Liver (tissue), 9 donors: ENCODE data around the gene CRHR1. TPM values are rescaled to one million over a fixed set of nuclear protein-coding genes. Genes with fewer than 3 reads are reported as not detected.

ENCODE experiments used
- DNase-seq: peaks from one replicate; pipeline ENCODE4 v3.0.0-alpha.2; 2017; ENCODE audit warnings: low spot score
- H3K27ac ChIP-seq, 2 donors: one replicate each; pipeline ENCODE4 v1.7.0; 2013; ENCODE audit warnings: inconsistent platforms in 2 of 2, low read length in 2 of 2, control low read depth in 1 of 2, low read depth in 1 of 2, mild to moderate bottlenecking in 1 of 2
- H3K27me3 ChIP-seq, 4 donors: one replicate each; pipeline versions ENCODE4 v1.6.1 to v1.7.0; 2013; ENCODE audit warnings: low read length in 3 of 4, inconsistent platforms in 1 of 4, mild to moderate bottlenecking in 1 of 4, moderate library complexity in 1 of 4; ENCODE audit not compliant: control insufficient read depth in 4 of 4, insufficient read depth in 4 of 4
- H3K36me3 ChIP-seq, 4 donors: one replicate each; pipeline versions ENCODE4 v1.6.1 to v1.7.0; 2013; ENCODE audit warnings: low read length in 3 of 4, mild to moderate bottlenecking in 3 of 4, low read depth in 1 of 4, moderate library complexity in 1 of 4; ENCODE audit not compliant: control insufficient read depth in 4 of 4, insufficient read depth in 3 of 4
- H3K4me1 ChIP-seq, 4 donors: one replicate each; pipeline versions ENCODE4 v1.6.1 to v1.7.0; 2013; ENCODE audit warnings: low read length in 3 of 4, mild to moderate bottlenecking in 3 of 4, moderate library complexity in 1 of 4; ENCODE audit not compliant: control insufficient read depth in 4 of 4, insufficient read depth in 4 of 4
- H3K4me3 ChIP-seq, 3 donors: one replicate each; pipeline versions ENCODE4 v1.6.1 to v1.7.0; 2013; ENCODE audit warnings: low read length in 3 of 3, control low read depth in 1 of 3, low read depth in 1 of 3, mild to moderate bottlenecking in 1 of 3
- H3K9ac ChIP-seq, 2 donors: one replicate each; pipeline ENCODE4 v1.7.0; 2013; ENCODE audit warnings: low read length in 2 of 2, mild to moderate bottlenecking in 2 of 2, moderate library complexity in 2 of 2, control low read depth in 1 of 2, low read depth in 1 of 2
- H3K9me3 ChIP-seq, 4 donors: one replicate each; pipeline versions ENCODE4 v1.6.1 to v1.7.0; 2013; ENCODE audit warnings: low read length in 3 of 4; ENCODE audit not compliant: control insufficient read depth in 4 of 4
- EGR1 ChIP-seq, 2 donors: IDR thresholded peaks; 2 replicates each; pipeline ENCODE4 v1.6.1; 2016 to 2018; ENCODE audit warnings: antibody characterized with exemption in 2 of 2, low read depth in 2 of 2
- HNF4A ChIP-seq, 2 donors: conservative IDR thresholded peaks; 2 replicates each; pipeline ENCODE4 v1.6.1; 2016; ENCODE audit warnings: antibody characterized with exemption in 2 of 2, mild to moderate bottlenecking in 2 of 2
- HNF4G ChIP-seq: IDR thresholded peaks from 2 replicates; pipeline ENCODE4 v1.6.1; 2016; ENCODE audit warnings: antibody characterized with exemption
- JUND ChIP-seq, 2 donors: IDR thresholded peaks; 2 replicates each; pipeline ENCODE4 v1.6.1; 2016; ENCODE audit warnings: antibody characterized with exemption in 2 of 2
- TAF1 ChIP-seq: conservative IDR thresholded peaks from 2 replicates; pipeline ENCODE4 v1.6.1; 2016; ENCODE audit warnings: antibody characterized with exemption, mild to moderate bottlenecking
- WGBS: extraction: QIAGEN DNeasy Blood & Tissue Kit; methylation state at CpG from one replicate; pipeline ENCODE4 v1.1.7; 2013; 5-methylcytosine and 5-hydroxymethylcytosine counted together
- polyA plus RNA-seq, 2 donors: library from polyadenylated mRNA; stranded (reverse) in 1 of 2; unstranded in 1 of 2; fragments of 200-250 nt in 1 of 2; fragments of >200 nt in 1 of 2; fragmentation: Nextera tagmentation in 1 of 2; extraction: Ambion mirVana in 1 of 2; gene quantifications; one replicate each; pipeline versions ENCODE4 v1.2.1 to v1.2.3, GENCODE V29; 2013 to 2015
- total RNA-seq, 2 donors: library from RNA; depleted of rRNA; stranded (reverse); fragments of >200 nt; gene quantifications; one replicate each; pipeline ENCODE4 v1.2.3, GENCODE V29; 2014
- TF ChIP-seq, protein P1 (sequence below): IDR thresholded peaks from 2 replicates; pipeline ENCODE4 v1.6.1; 2016; ENCODE audit warnings: antibody characterized with exemption
- TF ChIP-seq, protein P2 (sequence below): IDR thresholded peaks from 2 replicates; pipeline ENCODE4 v1.6.1; 2016; ENCODE audit warnings: antibody characterized with exemption
- TF ChIP-seq, protein P3 (sequence below): IDR thresholded peaks from 2 replicates; pipeline ENCODE4 v1.6.1; 2016; ENCODE audit warnings: antibody characterized with exemption
- donor health status: healthy.
- donor health status: healthy.
- donor health status: healthy.
- donor health status: healthy.
- donor health status: healthy.

Gene CRHR1
- total and polyA plus RNA-seq, 4 donors: not detected

DNA sequence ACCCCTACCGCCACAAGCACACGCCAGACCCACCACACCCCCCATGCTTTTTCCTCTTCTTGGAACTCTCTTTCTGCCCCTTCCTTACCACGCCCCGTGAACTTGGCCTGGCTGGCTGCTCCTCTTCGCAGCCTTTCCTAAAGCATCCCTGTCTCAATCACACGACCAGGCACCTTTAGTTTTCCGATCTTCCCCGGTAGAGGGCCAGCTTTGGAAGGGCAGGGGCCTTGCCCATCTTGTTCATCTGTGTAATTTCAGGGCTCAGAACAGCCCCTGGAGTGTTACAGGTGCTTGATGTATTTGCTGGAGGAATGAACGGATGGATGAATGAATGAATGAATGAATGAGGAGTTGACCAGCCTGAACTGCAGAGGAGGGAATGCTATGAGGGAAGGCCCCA is 64.3 kb downstream of the CRHR1 start (continued):
- TF ChIP-seq, protein P1, sequence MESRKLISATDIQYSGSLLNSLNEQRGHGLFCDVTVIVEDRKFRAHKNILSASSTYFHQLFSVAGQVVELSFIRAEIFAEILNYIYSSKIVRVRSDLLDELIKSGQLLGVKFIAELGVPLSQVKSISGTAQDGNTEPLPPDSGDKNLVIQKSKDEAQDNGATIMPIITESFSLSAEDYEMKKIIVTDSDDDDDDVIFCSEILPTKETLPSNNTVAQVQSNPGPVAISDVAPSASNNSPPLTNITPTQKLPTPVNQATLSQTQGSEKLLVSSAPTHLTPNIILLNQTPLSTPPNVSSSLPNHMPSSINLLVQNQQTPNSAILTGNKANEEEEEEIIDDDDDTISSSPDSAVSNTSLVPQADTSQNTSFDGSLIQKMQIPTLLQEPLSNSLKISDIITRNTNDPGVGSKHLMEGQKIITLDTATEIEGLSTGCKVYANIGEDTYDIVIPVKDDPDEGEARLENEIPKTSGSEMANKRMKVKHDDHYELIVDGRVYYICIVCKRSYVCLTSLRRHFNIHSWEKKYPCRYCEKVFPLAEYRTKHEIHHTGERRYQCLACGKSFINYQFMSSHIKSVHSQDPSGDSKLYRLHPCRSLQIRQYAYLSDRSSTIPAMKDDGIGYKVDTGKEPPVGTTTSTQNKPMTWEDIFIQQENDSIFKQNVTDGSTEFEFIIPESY: no peak

DNA sequence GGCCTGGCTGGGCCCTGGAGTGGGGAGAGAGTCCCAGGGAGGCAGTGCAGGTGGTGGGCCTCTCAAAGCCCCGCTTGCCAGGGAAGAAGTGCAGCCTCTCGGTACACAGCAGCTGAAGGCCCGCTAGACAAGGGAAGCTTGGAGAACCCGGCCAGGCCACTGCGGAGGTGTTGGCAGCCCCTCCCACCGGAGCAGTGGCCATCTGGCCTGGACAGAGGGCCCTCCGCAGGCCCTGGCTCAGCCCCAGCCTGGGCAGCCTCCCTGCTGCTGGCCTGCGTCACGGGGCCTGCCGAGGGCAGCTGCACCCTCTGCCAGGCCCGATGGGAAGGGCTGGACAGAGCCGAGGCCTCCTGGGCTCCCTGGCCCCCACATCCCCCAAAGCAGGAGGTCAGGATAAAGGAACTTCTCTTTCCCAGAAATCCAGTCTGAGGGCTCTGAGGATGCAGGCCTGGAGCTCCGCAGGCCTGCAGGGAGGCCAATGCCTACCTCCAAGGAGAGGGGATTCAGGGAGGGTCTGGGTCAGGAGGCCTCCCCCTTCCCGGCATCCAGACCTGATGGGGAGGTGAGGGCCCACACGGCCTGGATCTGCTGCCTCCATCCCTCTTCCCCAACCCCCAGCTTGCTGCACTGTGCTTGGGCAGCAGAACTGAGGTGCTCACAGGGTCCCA is 64.9 kb downstream of the CRHR1 start:
- H3K9me3 ChIP-seq: no peaks in the 10 kb centered on the region
- H3K27me3 ChIP-seq: no peaks in the 10 kb centered on the region
- WGBS: 81% methylated on average over 15 of the region's 15 CpGs
- H3K36me3 ChIP-seq: no peaks in the 10 kb centered on the region
- H3K4me3 ChIP-seq: no peak overlapping the region
- H3K4me1 ChIP-seq: no peaks in the 10 kb centered on the region
- no peak for DNase-seq
- no peak overlapping the region for H3K27ac ChIP-seq
- TF ChIP-seq EGR1 (IDR thresholded peaks at IDR 0.05; ENCODE audit: low read depth in 2 of 2) (no peak), HNF4G (no peak)
- TF ChIP-seq, protein P2, sequence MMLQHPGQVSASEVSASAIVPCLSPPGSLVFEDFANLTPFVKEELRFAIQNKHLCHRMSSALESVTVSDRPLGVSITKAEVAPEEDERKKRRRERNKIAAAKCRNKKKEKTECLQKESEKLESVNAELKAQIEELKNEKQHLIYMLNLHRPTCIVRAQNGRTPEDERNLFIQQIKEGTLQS: no peak
- no peak overlapping the region for H3K9ac ChIP-seq

DNA sequence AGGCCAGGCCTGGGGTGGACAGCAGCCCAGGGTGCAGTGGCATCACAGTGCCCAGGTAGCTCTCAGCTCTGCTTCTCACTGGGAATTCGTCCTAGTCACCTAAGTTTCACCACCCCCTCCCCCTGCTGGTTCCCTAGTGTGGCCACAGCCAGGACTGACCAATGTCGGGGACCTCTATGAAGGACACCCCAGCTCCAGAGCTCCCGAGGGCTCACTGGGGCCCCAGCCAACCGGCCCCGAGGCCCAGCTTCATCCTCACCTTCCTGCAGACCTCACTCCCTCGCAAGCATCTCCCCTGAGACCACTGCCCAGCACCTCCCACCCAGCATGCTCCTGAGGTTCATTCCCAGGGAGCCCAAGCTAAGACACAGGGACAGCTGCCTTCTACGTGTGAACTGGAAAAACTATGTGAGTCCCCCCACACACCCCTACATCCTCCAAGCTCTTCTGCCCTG is 65.4 kb downstream of the CRHR1 start:
- no peaks in the 10 kb centered on the region for H3K9me3 ChIP-seq
- no peak overlapping the region for H3K4me3 ChIP-seq
- H3K9ac ChIP-seq: no peak overlapping the region
- no peaks in the 10 kb centered on the region for H3K4me1 ChIP-seq
- H3K27ac ChIP-seq: no peak overlapping the region
- no peak for TF ChIP-seq HNF4A (conservative IDR thresholded peaks at IDR 0.05)
- no peaks in the 10 kb centered on the region for H3K36me3 ChIP-seq
- no peak for DNase-seq
- H3K27me3 ChIP-seq: no peaks in the 10 kb centered on the region
- 86% methylated on average over 7 of the region's 7 CpGs for WGBS

DNA sequence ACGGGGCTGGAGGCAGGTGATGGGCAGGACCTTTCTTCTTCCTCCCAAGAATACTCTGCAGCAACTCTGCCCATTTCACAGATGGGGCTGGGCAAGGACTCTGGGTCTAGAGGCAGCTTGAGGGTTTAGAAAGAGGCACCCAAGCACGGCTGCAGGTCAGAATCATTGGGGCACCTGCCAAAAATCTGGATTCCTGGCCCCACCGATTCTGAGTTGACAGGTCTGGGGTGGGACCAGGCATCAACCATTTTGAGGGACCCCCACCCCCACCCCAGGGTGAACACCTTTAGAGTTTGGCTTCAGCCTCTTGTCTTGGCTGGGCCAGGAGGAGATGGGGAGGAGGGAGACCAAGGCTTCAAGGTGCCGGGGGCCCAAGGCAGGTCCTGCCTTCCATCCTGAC is 65.9 kb downstream of the CRHR1 start:
- Histone ChIP-seq H3K9me3 (no peaks in the 10 kb centered on the region), H3K9ac (no peak overlapping the region), H3K4me1 (no peaks in the 10 kb centered on the region), H3K27me3 (no peaks in the 10 kb centered on the region), H3K36me3 (no peaks in the 10 kb centered on the region), H3K27ac (no peak overlapping the region), H3K4me3 (no peak overlapping the region)
- TF ChIP-seq JUND (IDR thresholded peaks at IDR 0.05) (no peak), EGR1 (IDR thresholded peaks at IDR 0.05; ENCODE audit: low read depth in 2 of 2) (no peak), TAF1 (no peak)
- TF ChIP-seq, protein P3, sequence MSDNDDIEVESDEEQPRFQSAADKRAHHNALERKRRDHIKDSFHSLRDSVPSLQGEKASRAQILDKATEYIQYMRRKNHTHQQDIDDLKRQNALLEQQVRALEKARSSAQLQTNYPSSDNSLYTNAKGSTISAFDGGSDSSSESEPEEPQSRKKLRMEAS: no peak
- TF ChIP-seq, protein P2: no peak
- WGBS: 84% methylated on average over 4 of the region's 4 CpGs
- DNase-seq: no peak
